GM13976 (cell line): ENCODE measurements around the gene CAPN14.

Experiments used
- DNase-seq: peaks from one replicate; pipeline ENCODE4 v3.0.0; 2012; ENCODE audit warnings: low spot score
- in situ Hi-C: fragments of 300-500 bp; cut with MboI; formaldehyde crosslinking; loops from one replicate; pipeline ENCODE4 v1.12.0; 2022; ENCODE audit warnings: low sequenced_read_pairs, mixed read lengths, inconsistent platforms; ENCODE audit not compliant: unreplicated experiment
- TF ChIP-seq, protein P1 (sequence below): IDR thresholded peaks from 2 replicates; pipeline ENCODE4 v1.5.1; 2012; ENCODE audit warnings: borderline replicate concordance, mild to moderate bottlenecking; ENCODE audit not compliant: insufficient read depth; ENCODE audit errors: extremely low read depth, missing control alignments, control extremely low read depth

The CAPN14 gene

DNA sequence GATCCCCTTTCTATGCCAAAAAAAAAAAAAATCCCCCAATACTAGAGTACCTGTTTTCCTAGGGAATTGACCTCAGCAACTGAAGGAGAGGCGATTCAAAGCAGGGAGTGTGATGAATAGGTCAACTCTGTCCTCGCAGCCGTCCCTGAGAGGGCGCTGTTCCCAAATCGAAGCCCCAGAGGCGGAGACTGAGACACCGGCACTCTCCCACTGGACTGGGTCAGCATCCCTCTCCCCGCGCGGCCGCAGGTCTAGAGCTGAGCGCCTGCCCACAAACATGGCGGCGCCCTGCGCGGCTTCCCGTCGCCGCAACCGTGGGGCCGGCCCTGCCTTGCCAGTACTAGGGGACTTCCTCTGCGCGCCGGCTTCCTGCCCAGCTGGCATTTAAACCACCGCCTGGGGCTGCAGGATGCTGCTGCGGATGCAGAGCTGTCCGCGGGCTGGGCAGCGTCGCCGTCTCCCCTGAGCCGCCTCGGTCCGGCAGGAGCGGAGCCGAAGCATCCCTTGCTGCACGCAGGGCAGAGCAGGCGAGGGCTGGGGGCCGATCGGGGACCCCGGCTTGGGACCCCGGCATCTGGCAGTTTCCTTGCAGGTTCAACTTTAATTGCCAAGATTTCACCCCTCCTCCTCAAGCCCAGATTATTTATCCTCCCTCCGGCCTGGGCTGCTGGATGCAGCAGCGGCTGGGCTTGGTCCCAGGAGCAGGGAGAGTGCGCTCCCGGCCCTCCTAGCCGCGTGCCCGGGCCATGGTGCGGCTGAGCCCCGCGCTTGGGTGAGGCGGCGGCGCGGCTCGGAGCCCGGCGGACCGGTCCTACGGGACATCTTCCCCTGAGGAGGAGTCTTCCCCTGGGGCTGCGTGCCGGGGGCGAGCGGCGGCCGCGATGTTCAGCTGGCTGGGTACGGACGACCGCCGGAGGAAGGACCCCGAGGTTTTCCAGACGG lies 16.7 kb upstream of the CAPN14 start, which contains the start of gene EHD3:
Gene EHD3, plus strand, starts transcription at position 412 of the 942 bp plus-strand sequence. Its CDS starts 470 bp downstream, at position 882.
- DNase-seq = peak; percentile 86
- in situ Hi-C loops = no loop called here
- TF ChIP-seq, protein P1, sequence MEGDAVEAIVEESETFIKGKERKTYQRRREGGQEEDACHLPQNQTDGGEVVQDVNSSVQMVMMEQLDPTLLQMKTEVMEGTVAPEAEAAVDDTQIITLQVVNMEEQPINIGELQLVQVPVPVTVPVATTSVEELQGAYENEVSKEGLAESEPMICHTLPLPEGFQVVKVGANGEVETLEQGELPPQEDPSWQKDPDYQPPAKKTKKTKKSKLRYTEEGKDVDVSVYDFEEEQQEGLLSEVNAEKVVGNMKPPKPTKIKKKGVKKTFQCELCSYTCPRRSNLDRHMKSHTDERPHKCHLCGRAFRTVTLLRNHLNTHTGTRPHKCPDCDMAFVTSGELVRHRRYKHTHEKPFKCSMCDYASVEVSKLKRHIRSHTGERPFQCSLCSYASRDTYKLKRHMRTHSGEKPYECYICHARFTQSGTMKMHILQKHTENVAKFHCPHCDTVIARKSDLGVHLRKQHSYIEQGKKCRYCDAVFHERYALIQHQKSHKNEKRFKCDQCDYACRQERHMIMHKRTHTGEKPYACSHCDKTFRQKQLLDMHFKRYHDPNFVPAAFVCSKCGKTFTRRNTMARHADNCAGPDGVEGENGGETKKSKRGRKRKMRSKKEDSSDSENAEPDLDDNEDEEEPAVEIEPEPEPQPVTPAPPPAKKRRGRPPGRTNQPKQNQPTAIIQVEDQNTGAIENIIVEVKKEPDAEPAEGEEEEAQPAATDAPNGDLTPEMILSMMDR = peak; percentile 46

DNA sequence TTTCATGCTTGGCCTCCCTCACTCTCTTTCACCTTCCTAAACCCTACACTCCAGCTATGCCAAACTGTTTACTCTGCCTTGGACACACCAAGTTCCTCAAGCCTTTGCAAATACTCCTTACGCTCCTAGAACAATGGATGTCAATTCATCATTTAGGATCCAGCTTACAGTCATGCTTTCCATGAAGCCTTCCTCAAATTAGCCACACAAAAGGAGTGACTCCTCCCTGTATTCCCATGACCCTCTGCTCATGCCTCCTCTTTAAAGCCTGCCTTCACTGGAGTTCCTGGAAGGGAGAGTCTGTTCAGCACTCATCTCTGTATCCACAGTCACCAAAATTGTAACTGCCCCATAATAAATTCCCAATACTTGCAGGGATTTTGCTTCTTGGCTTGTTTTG lies 15.9 kb upstream of the CAPN14 start:
- DNase-seq = no peak
- TF ChIP-seq, protein P1 = no peak
- in situ Hi-C loops = no loop called here

DNA sequence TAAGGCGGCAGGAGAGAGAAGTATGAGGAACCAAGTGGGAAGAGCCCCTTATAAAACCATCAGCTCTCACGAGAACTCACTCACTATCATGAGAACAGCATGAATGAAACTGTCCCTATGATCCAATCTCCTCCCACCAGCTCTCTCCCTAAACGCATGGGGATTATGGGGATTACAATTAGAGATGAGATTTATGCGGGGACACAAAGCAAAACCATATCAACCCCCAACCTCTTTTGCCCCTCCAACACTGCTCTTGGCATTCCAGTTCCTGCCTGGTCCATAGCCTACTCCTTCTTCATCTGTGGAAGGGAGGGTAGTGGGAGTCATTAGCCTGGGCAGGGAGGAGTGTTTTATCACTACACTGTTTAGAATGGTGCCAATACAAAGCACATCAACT lies 15.3 kb upstream of the CAPN14 start:
- in situ Hi-C loops = no loop called here
- DNase-seq = no peak
- TF ChIP-seq, protein P1 = no peak

DNA sequence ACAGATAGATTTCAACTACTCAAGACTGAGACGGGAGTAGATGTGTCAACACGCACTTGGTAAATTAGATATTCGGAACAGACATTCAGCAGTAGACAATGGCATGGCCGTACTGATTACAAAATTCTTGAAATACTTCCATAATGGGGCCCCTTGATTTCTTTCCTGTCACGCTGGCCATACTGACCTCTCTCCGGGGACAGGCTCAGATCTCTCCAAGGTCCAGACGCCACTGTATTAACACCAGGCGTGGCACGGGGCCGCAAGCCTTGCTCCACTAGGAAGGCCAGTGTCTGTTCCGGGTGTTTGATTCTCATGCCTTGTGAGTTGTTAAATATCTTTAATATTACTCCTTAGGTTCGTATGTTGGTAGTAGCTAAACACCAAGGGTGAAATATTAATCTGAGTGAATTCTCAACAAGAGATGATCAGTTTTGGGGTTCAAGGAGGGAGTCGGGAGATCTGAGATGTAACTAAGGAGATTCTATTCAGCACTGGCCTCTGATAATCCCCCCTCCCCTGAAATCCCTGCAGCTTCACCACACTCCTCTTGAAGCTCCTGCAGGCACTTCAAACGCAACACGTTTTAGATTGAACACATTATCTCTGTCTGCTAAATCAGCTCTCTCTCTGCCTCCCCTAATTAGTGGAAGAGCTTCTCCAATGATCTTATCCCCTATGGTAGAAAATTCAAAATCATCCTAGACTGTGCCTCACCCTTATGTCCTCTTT lies 14.4 kb upstream of the CAPN14 start:
- TF ChIP-seq, protein P1 = no peak
- DNase-seq = no peak
- in situ Hi-C loops = no loop called here

DNA sequence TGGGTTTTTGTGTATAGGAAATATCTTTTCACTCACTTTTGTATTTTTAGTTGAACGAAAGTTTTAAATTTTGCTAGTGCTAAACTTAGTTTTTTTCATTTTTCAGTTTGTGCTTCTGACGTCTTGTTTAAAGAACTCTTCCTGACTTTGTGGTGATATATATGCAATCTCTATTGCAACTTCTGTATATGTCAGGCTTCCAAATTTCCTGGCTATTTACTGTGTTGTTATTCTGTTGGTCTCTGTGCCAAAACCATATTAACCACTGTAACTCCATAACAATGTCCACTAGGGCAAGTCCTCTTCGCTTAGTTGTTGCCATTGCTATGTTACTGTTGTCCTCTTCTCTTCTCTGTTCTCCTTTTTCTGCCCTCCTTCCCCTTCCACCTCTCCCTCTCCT lies 13.4 kb upstream of the CAPN14 start:
- TF ChIP-seq, protein P1 = no peak
- in situ Hi-C loops = no loop called here
- DNase-seq = no peak

DNA sequence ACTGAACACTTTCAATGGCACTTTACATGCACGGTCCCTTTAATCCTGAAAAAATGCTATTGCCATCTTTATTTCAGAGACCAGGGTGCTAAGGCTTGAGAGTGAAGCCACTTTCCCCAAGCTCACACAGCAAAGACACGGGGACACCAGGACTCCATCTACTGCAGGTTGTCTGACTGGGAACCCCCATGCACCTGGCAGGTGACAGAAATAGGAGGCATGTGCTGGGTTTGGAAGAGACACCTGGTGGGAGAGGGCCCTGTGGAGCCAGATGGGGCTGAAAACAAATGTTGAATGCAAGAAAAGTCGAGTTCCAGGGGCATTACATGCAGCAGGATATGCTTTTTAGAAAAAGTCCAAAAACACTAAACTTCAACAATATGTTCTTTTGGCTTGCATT lies 11.4 kb upstream of the CAPN14 start:
- DNase-seq = no peak
- in situ Hi-C loops = no loop called here
- TF ChIP-seq, protein P1 = no peak
